Choroid plexus epithelial cell (primary cell): Measurements from ENCODE around the gene BRD8.
A peak's percentile ranks its signal among the peaks of the same experiment; 100 is the strongest.

Experiments
- DNase-seq: peaks from one replicate; pipeline ENCODE4 v3.0.0-alpha.2; 2010; ENCODE audit warnings: low read depth
- H3K4me3 ChIP-seq: 2 replicates; pipeline ENCODE4 v1.5.1; 2011; ENCODE audit warnings: low read depth, mild to moderate bottlenecking, control low read depth, low read length, moderate library complexity
- CTCF ChIP-seq: conservative IDR thresholded peaks from 2 replicates; pipeline ENCODE4 v1.5.1; 2011; ENCODE audit warnings: low read depth, mild to moderate bottlenecking, control low read depth, inconsistent platforms, low read length, moderate library complexity

The BRD8 gene

GRCh38 chr5:138182808-138183207 lies 4.4 kb upstream of the BRD8 start:
- no peak overlapping the region for H3K4me3 ChIP-seq
- TF ChIP-seq CTCF: no peak
- DNase-seq: no peak

GRCh38 chr5:138180841-138181240 lies 2.4 kb upstream of the BRD8 start:
- no peak for DNase-seq
- no peak overlapping the region for H3K4me3 ChIP-seq
- no peak for TF ChIP-seq CTCF

- TF ChIP-seq CTCF: peak; percentile 59
- DNase-seq: peak; percentile 80
- no peak overlapping the region for H3K4me3 ChIP-seq
Measured at GRCh38 chr5:138180183-138180782, 1.9 kb upstream of the BRD8 start.

- no peak for TF ChIP-seq CTCF
- peak overlapping the region; percentile 79 for H3K4me3 ChIP-seq
- DNase-seq: no peak
Measured at GRCh38 chr5:138179277-138179857, 937 bp upstream of the BRD8 start.

GRCh38 chr5:138177941-138178515 lies 402 bp downstream of the BRD8 start:
- H3K4me3 ChIP-seq: peak overlapping the region; percentile 79
- DNase-seq: peak; percentile 61
- no peak for TF ChIP-seq CTCF

- H3K4me3 ChIP-seq: no peak overlapping the region
- DNase-seq: no peak
- TF ChIP-seq CTCF: no peak
Measured at GRCh38 chr5:138170299-138170698, 8.1 kb downstream of the BRD8 start.

- TF ChIP-seq CTCF: no peak
Measured at GRCh38 chr5:138169124-138169523, 9.3 kb downstream of the BRD8 start.

More at GRCh38 chr5:138169124-138169523, 9.3 kb downstream of the BRD8 start:
- DNase-seq: no peak
- no peak overlapping the region for H3K4me3 ChIP-seq
